K562 (cell line): ENCODE measurements around the gene SECISBP2. TPM values are rescaled to one million over a fixed set of nuclear protein-coding genes. Genes with fewer than 3 reads are reported as not detected.

Experiments used
- ATAC-seq: fragments of 200-7000 bp; cut with Tn5 transposase; 3 replicates; pipeline ENCODE4 v1.9.1; 2020; ENCODE audit warnings: moderate library complexity
- BruUV-seq: library from RNA; stranded (reverse); fragments of 400-500 nt; replicated peaks from 2 replicates; lab custom pipeline; 2021; lab: Mats Ljungman, UMichigan
- CTCF ChIA-PET: fragments of 300-600 bp; formaldehyde crosslinking; extraction: SDS; loops from one replicate; lab custom pipeline; 2021; ENCODE audit warnings: low intra/inter-chr PET ratio; lab: Yijun Ruan, JAX
- POLR2A ChIA-PET: fragments of 300-600, 350-650 bp; sonication (Branson Sonifier 250); formaldehyde crosslinking; extraction: SDS; loops from one replicate; lab custom pipeline; 2021; ENCODE audit warnings: antibody characterized with exemption, inconsistent platforms; lab: Yijun Ruan, JAX
- DNase-seq, 4 experiments: peaks; one replicate each; pipeline versions ENCODE4 v3.0.0 to v3.0.0-alpha.2; 2011 to 2018; ENCODE audit warnings: low spot score in 3 of 4, mixed read lengths in 3 of 4; ENCODE audit errors: extremely low read depth in 1 of 4
- FAIRE-seq: peaks from 2 replicates; lab custom pipeline; 2011; peaks lifted over from hg19 to GRCh38; lab: Jason Lieb, UNC
- H2AFZ ChIP-seq: 2 replicates; pipeline ENCODE4 v1.6.0; 2011; ENCODE audit warnings: low read depth, low read length, control low read depth, inconsistent platforms
- H3K27ac ChIP-seq: fragments of 200-600 bp; 3 replicates; pipeline ENCODE4 v1.8.0; 2011; ENCODE audit warnings: low read depth, mild to moderate bottlenecking, control low read depth, inconsistent platforms, low read length, moderate library complexity, mixed read lengths; ENCODE audit errors: extremely low read depth
- H3K27me3 ChIP-seq, 2 experiments: fragments of 300-600 bp in 1 of 2; 2 replicates in 1 of 2; 3 replicates in 1 of 2; pipeline versions ENCODE4 v1.6.0 to v1.8.0; 2011; ENCODE audit warnings: inconsistent platforms in 2 of 2, low read length in 2 of 2, mild to moderate bottlenecking in 1 of 2, mixed read lengths in 1 of 2, moderate library complexity in 1 of 2; ENCODE audit not compliant: control insufficient read depth in 2 of 2, insufficient read depth in 2 of 2
- H3K36me3 ChIP-seq: fragments of 300-600 bp; 3 replicates; pipeline ENCODE4 v1.8.0; 2011; ENCODE audit warnings: mild to moderate bottlenecking, low read length, inconsistent platforms; ENCODE audit not compliant: control insufficient read depth, insufficient read depth
- H3K4me1 ChIP-seq, 2 experiments: fragments of 200-600 bp in 1 of 2; replicated peaks in 1 of 2; 2 replicates in 1 of 2; 3 replicates in 1 of 2; pipeline versions ENCODE4 v1.5.1 to v1.8.0; 2011; ENCODE audit warnings: inconsistent platforms in 2 of 2, low read length in 2 of 2, mild to moderate bottlenecking in 1 of 2, mixed read lengths in 1 of 2, moderate library complexity in 1 of 2; ENCODE audit not compliant: control insufficient read depth in 2 of 2, insufficient read depth in 2 of 2
- H3K4me2 ChIP-seq: 2 replicates; pipeline ENCODE4 v1.6.1; 2011; ENCODE audit warnings: low read length, control low read depth, inconsistent platforms, mixed read lengths; ENCODE audit not compliant: insufficient read depth
- H3K4me3 ChIP-seq: fragments of 200-600 bp; sonication (generic), shearing (Covaris generic); 2 replicates; pipeline ENCODE4 v1.5.1; 2016; ENCODE audit warnings: control low read depth, inconsistent platforms
- H3K79me2 ChIP-seq: fragments of 200-600 bp; 3 replicates; pipeline ENCODE4 v1.8.0; 2011; ENCODE audit warnings: low read length, inconsistent platforms; ENCODE audit not compliant: control insufficient read depth, insufficient read depth
- H3K9ac ChIP-seq, 2 experiments: 2 replicates each; pipeline versions ENCODE4 v1.6.0 to v1.6.1; 2011; ENCODE audit warnings: low read depth in 2 of 2, low read length in 2 of 2, control low read depth in 1 of 2, inconsistent platforms in 1 of 2, mild to moderate bottlenecking in 1 of 2, mixed read lengths in 1 of 2; ENCODE audit not compliant: insufficient read depth in 1 of 2
- H3K9me1 ChIP-seq: one replicate; pipeline ENCODE4 v1.6.0; 2011; ENCODE audit warnings: inconsistent platforms, mild to moderate bottlenecking, low read length, moderate library complexity; ENCODE audit not compliant: control insufficient read depth, insufficient read depth
- H3K9me3 ChIP-seq: replicated peaks from 2 replicates; pipeline ENCODE4 v1.5.1; 2011; ENCODE audit warnings: low read depth, low read length, inconsistent platforms; ENCODE audit not compliant: control insufficient read depth, insufficient read depth
- H4K20me1 ChIP-seq: replicated peaks from 2 replicates; pipeline ENCODE4 v1.6.1; 2011; ENCODE audit warnings: low read length, inconsistent platforms, mixed read lengths; ENCODE audit not compliant: control insufficient read depth, insufficient read depth
- CBFA2T3 ChIP-seq: fragments of 450-650 bp; IDR thresholded peaks from 2 replicates; pipeline ENCODE4 v1.6.1; 2017
- DDX20 ChIP-seq: fragments of 450-650 bp; IDR thresholded peaks from 2 replicates; pipeline ENCODE4 v1.6.1; 2016; ENCODE audit warnings: missing genetic modification characterization, low read depth, mild to moderate bottlenecking, missing compliant biosample characterization, moderate library complexity
- E2F6 ChIP-seq, 2 experiments: IDR thresholded peaks; 2 replicates each; pipeline ENCODE4 v1.6.1; 2011; ENCODE audit warnings: borderline replicate concordance in 1 of 2, control low read depth in 1 of 2, low read depth in 1 of 2, low read length in 1 of 2, mild to moderate bottlenecking in 1 of 2, mixed read lengths in 1 of 2, moderate library complexity in 1 of 2; ENCODE audit not compliant: insufficient read depth in 1 of 2, insufficient read length in 1 of 2, poor library complexity in 1 of 2, severe bottlenecking in 1 of 2; ENCODE audit errors: extremely low read depth in 1 of 2
- HLTF ChIP-seq: fragments of 450-650 bp; IDR thresholded peaks from 2 replicates; pipeline ENCODE4 v1.6.1; 2016
- MCM5 ChIP-seq: fragments of 450-650 bp; IDR thresholded peaks from 2 replicates; pipeline ENCODE4 v1.6.1; 2016; ENCODE audit warnings: low read depth
- NR1H2 ChIP-seq: sonication (generic); formaldehyde crosslinking; IDR thresholded peaks from 2 replicates; pipeline ENCODE4 v1.4.0; 2020; ENCODE audit warnings: mild to moderate bottlenecking, missing genetic modification reagents
- NR2C1 ChIP-seq, 2 experiments: fragments of 450-650 bp; IDR thresholded peaks; 2 replicates each; pipeline ENCODE4 v1.6.1; 2017; ENCODE audit warnings: mild to moderate bottlenecking in 2 of 2, antibody characterized with exemption in 1 of 2, inconsistent platforms in 1 of 2, missing compliant biosample characterization in 1 of 2, missing genetic modification characterization in 1 of 2
- PCBP2 ChIP-seq: fragments of 200-400 bp; formaldehyde crosslinking; IDR thresholded peaks from 2 replicates; pipeline ENCODE4 v1.6.1; 2018; ENCODE audit warnings: low read length, low read depth, mild to moderate bottlenecking, moderate library complexity; ENCODE audit not compliant: poor library complexity, severe bottlenecking
- PHB ChIP-seq: fragments of 250-450 bp; sonication (Bioruptor Pico); IDR thresholded peaks from 2 replicates; pipeline ENCODE4 v1.5.0; 2021
- PML ChIP-seq: IDR thresholded peaks from 2 replicates; pipeline ENCODE4 v1.6.1; 2012; ENCODE audit warnings: low read length, inconsistent platforms
- POLR2B ChIP-seq: fragments of 450-650 bp; IDR thresholded peaks from 2 replicates; pipeline ENCODE4 v1.6.1; 2018; ENCODE audit warnings: low read depth; ENCODE audit not compliant: partially characterized antibody
- RBM22 ChIP-seq: fragments of 200-400 bp; formaldehyde crosslinking; IDR thresholded peaks from 2 replicates; pipeline ENCODE4 v1.6.1; 2018; ENCODE audit warnings: low read length, low read depth; ENCODE audit not compliant: poor library complexity, severe bottlenecking
- SMARCA5 ChIP-seq: fragments of 450-650 bp; IDR thresholded peaks from 2 replicates; pipeline ENCODE4 v1.6.1; 2016
- TGIF2 ChIP-seq: sonication (generic); formaldehyde crosslinking; IDR thresholded peaks from 2 replicates; pipeline ENCODE4 v1.8.1; 2022; ENCODE audit warnings: mild to moderate bottlenecking, missing genetic modification reagents, moderate library complexity
- THRAP3 ChIP-seq: fragments of 450-650 bp; IDR thresholded peaks from 2 replicates; pipeline ENCODE4 v1.6.1; 2016; ENCODE audit warnings: mild to moderate bottlenecking, inconsistent platforms, borderline replicate concordance
- U2AF2 ChIP-seq: fragments of 200-400 bp; formaldehyde crosslinking; optimal IDR thresholded peaks from 2 replicates; pipeline ENCODE3; 2017; ENCODE audit warnings: low read depth, mild to moderate bottlenecking, low read length
- ZNF124 ChIP-seq: sonication (generic); formaldehyde crosslinking; IDR thresholded peaks from 2 replicates; pipeline ENCODE4 v1.8.1; 2022; ENCODE audit warnings: missing genetic modification reagents
- ZNF280A ChIP-seq: fragments of 450-650 bp; IDR thresholded peaks from 2 replicates; pipeline ENCODE4 v1.6.1; 2018; ENCODE audit warnings: mild to moderate bottlenecking, low read depth; ENCODE audit not compliant: partially characterized antibody
- ZNF512 ChIP-seq: IDR thresholded peaks from 2 replicates; pipeline ENCODE4 v1.6.1; 2016; ENCODE audit warnings: missing genetic modification characterization, missing compliant biosample characterization
- WGBS: fragments of 100-300 bp; shearing (Covaris generic); methylation state at CpG from one replicate; pipeline ENCODE4 v1.1.6; 2016; ENCODE audit warnings: low coverage, mixed read lengths; ENCODE audit not compliant: insufficient coverage; ENCODE audit errors: missing lambda C conversion rate; 5-methylcytosine and 5-hydroxymethylcytosine counted together
- in situ Hi-C: fragments of 300-500 bp; cut with MboI; formaldehyde crosslinking; loops from 4 replicates; pipeline ENCODE4 v1.15.0; 2018; ENCODE audit warnings: inconsistent platforms, mixed read lengths
- intact Hi-C: fragments of 100-400 bp; cut with micrococcal nuclease; formaldehyde crosslinking; loops from 2 replicates; pipeline ENCODE4 v1.14.2; 2022
- polyA plus RNA-seq, 8 experiments: library from polyadenylated mRNA; depleted of rRNA in 4 of 8; stranded (reverse) in 5 of 8; unstranded in 3 of 8; fragments of >200 nt; fragmentation: Nextera tagmentation in 2 of 8; fragmentation: Illumina TruSeq in 1 of 8; extraction: Ambion mirVana in 2 of 8; extraction: Trizol in 1 of 8; gene quantifications; 2 replicates each; pipeline versions ENCODE4 v1.2.1 to v1.2.3, GENCODE V29; 2011 to 2014; ENCODE audit warnings: inconsistent platforms in 1 of 8, missing spikeins in 1 of 8
- total RNA-seq, 7 experiments: library from RNA; depleted of rRNA in 6 of 7; stranded (reverse); fragments of >200 nt in 6 of 7; fragmentation: Illumina TruSeq in 2 of 7; extraction: Trizol in 2 of 7; gene quantifications; 2 replicates each; pipeline versions ENCODE4 v1.2.1 to v1.2.3, GENCODE V29; 2011 to 2021; ENCODE audit warnings: low replicate concordance in 1 of 7

The SECISBP2 gene
- total and polyA plus RNA-seq, 9 of the 15 experiments (the other 6 are each of a cell fraction or from before 2014, with no cell fraction given) = 3.2 to 41.6 (median 26.1) TPM

GRCh38 chr9:89315482-89315881, 2.8 kb upstream of the SECISBP2 start (continued):
- no peak for TF ChIP-seq PHB (CRISPR knock-in tag)

- Histone ChIP-seq H3K36me3 (peaks cover 69% of the 10 kb centered on the region), H3K4me2 (peak overlapping the region; percentile 23; the same call in 1 of the 2 replicates), H3K27ac (peak overlapping the region; percentile 96), H3K4me1 (peaks cover 3 to 8% of the 10 kb centered on the region in 2 experiments; a peak in 3 of 5 replicates), H3K9ac (peak overlapping the region in 1 of 2 experiments; percentile 96; a peak in 2 of 4 replicates), H3K9me3 (no peaks in the 10 kb centered on the region), H4K20me1 (peaks cover 27% of the 10 kb centered on the region), H3K9me1 (peaks cover 4% of the 10 kb centered on the region), H2AFZ (no peak overlapping the region), H3K79me2 (peaks cover 86% of the 10 kb centered on the region), H3K27me3 (no peaks in the 10 kb centered on the region), H3K4me3 (no peak overlapping the region)
- no peak for ATAC-seq
- in situ Hi-C loops (no loop called here), intact Hi-C loops (no loop called here)
- BruUV-seq = no TSS peak
- FAIRE-seq = no peak
- POLR2A ChIA-PET = no interaction called here
- WGBS = 66% methylated on average over 4 of the region's 4 CpGs
- CTCF ChIA-PET = no interaction called here
- DNase-seq = no peak
- TF ChIP-seq POLR2B (peak; percentile 39), CBFA2T3 (no peak), ZNF512 (no peak), SMARCA5 (no peak), ZNF280A (no peak), PCBP2 (no peak), NR2C1 (IDR thresholded peaks at IDR 0.05) (no peak), NR2C1 (tag; IDR thresholded peaks at IDR 0.05) (no peak), RBM22 (no peak), DDX20 (tag) (no peak), E2F6 (IDR thresholded peaks at IDR 0.05; ENCODE audit: borderline replicate concordance in 1 of 2, extremely low read depth in 1 of 2, insufficient read depth in 1 of 2, insufficient read length in 1 of 2, low read depth in 1 of 2, low read length in 1 of 2, poor library complexity in 1 of 2, severe bottlenecking in 1 of 2) (no peak), U2AF2 (no peak), THRAP3 (no peak), TGIF2 (CRISPR knock-in tag) (no peak), NR1H2 (CRISPR knock-in tag) (no peak), ZNF124 (CRISPR knock-in tag) (no peak), MCM5 (no peak), PML (0 out of 2 replicates have a peak, but pooled peaks have one; percentile 6), HLTF (no peak)
Observed at GRCh38 chr9:89317282-89317681, 1.0 kb upstream of the SECISBP2 start.
